HG02588 (cell line): Measurements from ENCODE around the gene KLF2.
A peak's percentile ranks its signal among the peaks of the same experiment; 100 is the strongest.

Experiments
- ATAC-seq: cut with Tn5 transposase; IDR thresholded peaks from one replicate; pipeline ENCODE4 v1.9.1; 2021; ENCODE audit warnings: mild to moderate bottlenecking, moderate library complexity; ENCODE audit not compliant: unreplicated experiment

KLF2 gene

GRCh38 chr19:16306728-16307402, 17.8 kb upstream of the KLF2 start:
- ATAC-seq = no peak

- ATAC-seq = no peak
These were observed 16.5 kb upstream of the KLF2 start for GRCh38 chr19:16308081-16308480.

DNA sequence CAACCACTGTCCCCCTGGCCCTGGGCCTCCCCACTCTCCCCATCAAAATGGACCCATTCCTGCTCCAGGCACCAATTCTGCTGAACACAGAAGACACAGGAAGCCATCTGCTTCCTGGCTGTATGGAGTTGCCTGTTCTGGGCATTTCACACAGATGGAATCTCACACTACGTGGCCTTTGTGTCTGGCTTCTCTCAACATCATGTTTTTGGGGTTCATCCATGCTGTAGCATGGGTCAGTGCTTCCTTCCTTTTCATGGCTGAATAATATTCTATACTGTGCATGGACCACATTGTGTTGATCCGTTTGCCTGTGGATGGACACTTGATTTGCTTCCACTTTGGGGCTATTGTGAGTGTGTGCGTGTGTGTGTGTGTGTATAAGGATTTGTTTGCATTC, 15.0 kb upstream of the KLF2 start:
- ATAC-seq = no peak

DNA sequence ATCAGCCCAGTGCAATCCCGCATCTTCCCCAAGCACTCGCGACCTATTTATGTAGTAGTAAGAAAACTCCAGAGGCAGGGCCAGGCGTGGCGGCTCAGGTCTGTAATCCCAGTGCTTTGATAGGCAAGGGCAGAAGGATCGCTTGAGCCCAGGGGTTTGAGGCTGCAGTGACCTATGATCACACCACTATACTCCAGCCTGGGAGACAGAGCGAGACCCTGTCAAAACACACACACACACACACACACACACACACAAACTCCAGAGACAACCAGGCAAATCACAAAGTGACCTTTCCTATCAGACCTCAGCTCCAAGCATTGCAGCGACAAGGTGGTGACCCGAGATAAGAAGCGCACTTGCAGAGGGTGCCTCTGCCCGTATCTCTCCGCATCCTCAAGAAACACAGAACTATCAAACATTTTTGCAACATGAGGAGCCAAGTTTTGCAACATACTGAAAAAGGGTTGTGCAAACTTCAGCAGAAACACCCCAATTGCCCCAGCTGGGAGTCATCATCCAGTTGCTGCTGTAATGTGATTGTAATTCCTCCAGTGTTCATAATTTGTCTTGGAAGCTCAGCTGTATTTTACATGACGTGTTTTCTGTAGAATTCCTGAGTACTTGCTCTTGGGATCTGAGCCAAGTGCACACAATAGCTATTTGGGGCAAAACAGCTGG, 8.7 kb upstream of the KLF2 start:
- no peak for ATAC-seq

GRCh38 chr19:16316506-16316882, 8.1 kb upstream of the KLF2 start:
- no peak for ATAC-seq

GRCh38 chr19:16319481-16319880, 5.1 kb upstream of the KLF2 start:
- no peak for ATAC-seq

- ATAC-seq = no peak
These were observed 3.6 kb upstream of the KLF2 start for GRCh38 chr19:16320987-16321386.

DNA sequence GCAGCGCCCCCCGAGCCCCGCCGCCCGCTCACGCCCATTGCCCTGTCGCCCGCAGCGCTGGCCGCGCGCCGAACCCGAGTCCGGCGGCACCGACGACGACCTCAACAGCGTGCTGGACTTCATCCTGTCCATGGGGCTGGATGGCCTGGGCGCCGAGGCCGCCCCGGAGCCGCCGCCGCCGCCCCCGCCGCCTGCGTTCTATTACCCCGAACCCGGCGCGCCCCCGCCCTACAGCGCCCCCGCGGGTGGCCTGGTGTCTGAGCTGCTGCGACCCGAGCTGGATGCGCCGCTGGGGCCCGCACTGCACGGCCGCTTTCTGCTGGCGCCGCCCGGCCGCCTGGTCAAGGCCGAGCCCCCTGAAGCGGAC, 518 bp downstream of the KLF2 start:
- ATAC-seq = no peak

DNA sequence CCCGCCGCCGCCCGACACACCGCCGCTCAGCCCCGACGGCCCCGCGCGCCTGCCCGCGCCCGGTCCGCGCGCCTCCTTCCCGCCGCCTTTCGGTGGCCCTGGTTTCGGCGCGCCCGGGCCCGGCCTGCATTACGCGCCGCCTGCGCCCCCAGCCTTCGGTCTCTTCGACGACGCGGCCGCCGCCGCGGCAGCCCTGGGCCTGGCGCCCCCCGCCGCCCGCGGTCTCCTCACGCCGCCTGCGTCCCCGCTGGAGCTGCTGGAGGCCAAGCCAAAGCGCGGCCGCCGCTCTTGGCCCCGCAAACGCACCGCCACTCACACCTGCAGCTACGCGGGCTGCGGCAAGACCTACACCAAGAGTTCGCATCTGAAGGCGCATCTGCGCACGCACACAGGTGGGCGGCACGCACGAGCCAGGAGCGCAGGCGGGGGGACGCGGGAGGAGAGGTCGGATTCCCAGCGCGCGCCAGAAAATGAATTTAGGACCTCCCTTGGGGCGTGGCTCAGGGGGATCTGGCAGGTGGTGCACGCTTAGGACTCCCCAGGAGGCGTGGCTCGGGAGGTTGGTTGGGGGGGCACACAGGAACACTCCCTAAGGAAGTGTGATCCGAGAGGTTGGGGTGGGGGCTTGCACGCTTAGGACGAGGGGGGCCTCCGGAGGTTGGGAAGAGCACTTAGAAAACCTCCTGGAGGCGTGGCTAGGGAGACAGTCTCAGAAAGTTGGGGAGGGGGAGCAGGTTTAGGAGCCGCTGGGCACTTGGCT, 1.2 kb downstream of the KLF2 start:
- no peak for ATAC-seq

- no peak for ATAC-seq
These were observed 2.0 kb downstream of the KLF2 start for GRCh38 chr19:16326401-16327168.

DNA sequence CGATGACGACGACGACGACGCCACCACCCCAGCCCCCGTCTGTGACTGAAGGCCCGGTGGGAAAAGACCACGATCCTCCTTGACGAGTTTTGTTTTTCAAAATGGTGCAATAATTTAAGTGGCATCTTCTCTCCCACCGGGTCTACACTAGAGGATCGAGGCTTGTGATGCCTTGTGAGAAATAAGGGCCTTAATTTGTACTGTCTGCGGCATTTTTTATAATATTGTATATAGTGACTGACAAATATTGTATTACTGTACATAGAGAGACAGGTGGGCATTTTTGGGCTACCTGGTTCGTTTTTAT, 2.5 kb downstream of the KLF2 start:
- ATAC-seq = no peak

- ATAC-seq = no peak
These were observed 2.9 kb downstream of the KLF2 start for GRCh38 chr19:16327501-16327900.

- ATAC-seq = no peak
These were observed 3.5 kb downstream of the KLF2 start for GRCh38 chr19:16327911-16328823.

- ATAC-seq = no peak
These were observed 4.3 kb downstream of the KLF2 start for GRCh38 chr19:16328824-16329482.

DNA sequence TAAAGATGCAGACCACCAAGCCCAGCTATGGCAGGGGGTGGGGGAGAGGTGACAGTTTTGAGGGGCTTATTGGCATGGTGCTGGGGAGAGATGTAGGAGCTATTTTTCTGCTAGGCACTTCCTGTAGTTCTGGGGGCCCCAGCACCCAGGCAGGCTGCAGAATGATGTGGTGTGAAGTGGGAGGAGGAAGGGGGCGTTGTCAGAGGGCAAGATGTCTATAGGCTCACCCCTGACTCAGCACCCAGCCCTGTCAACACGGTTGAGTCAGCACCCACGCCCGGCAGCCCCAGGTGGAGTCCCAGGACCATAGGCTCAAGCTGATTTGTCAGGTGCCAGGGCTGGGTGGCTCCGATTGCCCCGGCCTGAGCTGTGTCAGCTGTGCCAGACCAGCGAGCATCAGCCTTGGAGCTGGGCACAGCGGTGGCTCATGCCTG, 5.8 kb downstream of the KLF2 start:
- ATAC-seq = peak; percentile 52

GRCh38 chr19:16330806-16331690, 6.4 kb downstream of the KLF2 start:
- no peak for ATAC-seq

- no peak for ATAC-seq
These were observed 8.5 kb downstream of the KLF2 start for GRCh38 chr19:16333001-16333586.

GRCh38 chr19:16334411-16334810, 9.8 kb downstream of the KLF2 start:
- ATAC-seq = no peak

- ATAC-seq = no peak
These were observed 10.6 kb downstream of the KLF2 start for GRCh38 chr19:16335226-16335625.
